Loucy (cell line): Measurements from ENCODE around the gene ADIPOQ.
"Not testable (repeated sequence)": the region's sequence is repeated elsewhere in the genome, so short reads cannot be mapped to it uniquely, and the experiment has no call there.

ENCODE experiments used
- EZH2phosphoT487 ChIP-seq: fragments of 200-600 bp; IDR thresholded peaks from 2 replicates; pipeline ENCODE4 v1.6.1; 2018; ENCODE audit warnings: antibody characterized with exemption, mild to moderate bottlenecking, moderate library complexity, borderline replicate concordance
- TF ChIP-seq, protein P1 (sequence below): fragments of 200-600 bp; sonication (generic); conservative IDR thresholded peaks from 2 replicates; pipeline ENCODE4 v1.5.1; 2014; ENCODE audit warnings: mild to moderate bottlenecking, antibody characterized with exemption, low read length

GRCh38 chr3:186887507-186887938 lies 45.0 kb downstream of the ADIPOQ start:
- TF ChIP-seq, protein P1, sequence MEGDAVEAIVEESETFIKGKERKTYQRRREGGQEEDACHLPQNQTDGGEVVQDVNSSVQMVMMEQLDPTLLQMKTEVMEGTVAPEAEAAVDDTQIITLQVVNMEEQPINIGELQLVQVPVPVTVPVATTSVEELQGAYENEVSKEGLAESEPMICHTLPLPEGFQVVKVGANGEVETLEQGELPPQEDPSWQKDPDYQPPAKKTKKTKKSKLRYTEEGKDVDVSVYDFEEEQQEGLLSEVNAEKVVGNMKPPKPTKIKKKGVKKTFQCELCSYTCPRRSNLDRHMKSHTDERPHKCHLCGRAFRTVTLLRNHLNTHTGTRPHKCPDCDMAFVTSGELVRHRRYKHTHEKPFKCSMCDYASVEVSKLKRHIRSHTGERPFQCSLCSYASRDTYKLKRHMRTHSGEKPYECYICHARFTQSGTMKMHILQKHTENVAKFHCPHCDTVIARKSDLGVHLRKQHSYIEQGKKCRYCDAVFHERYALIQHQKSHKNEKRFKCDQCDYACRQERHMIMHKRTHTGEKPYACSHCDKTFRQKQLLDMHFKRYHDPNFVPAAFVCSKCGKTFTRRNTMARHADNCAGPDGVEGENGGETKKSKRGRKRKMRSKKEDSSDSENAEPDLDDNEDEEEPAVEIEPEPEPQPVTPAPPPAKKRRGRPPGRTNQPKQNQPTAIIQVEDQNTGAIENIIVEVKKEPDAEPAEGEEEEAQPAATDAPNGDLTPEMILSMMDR = not testable (repeated sequence)
- TF ChIP-seq EZH2phosphoT487 = not testable (repeated sequence)
